GM19324 (cell line): ENCODE results near the gene FBXO8.

Experiments used
- ATAC-seq: cut with Tn5 transposase; IDR thresholded peaks from one replicate; pipeline ENCODE4 v1.9.1; 2021; ENCODE audit warnings: mild to moderate bottlenecking, moderate library complexity; ENCODE audit not compliant: unreplicated experiment, low FRiP score

FBXO8 gene

GRCh38 chr4:174212061-174212460 lies 71.4 kb downstream of the FBXO8 start:
- ATAC-seq, result no peak

- no peak for ATAC-seq
Measured at GRCh38 chr4:174211622-174212044, 71.8 kb downstream of the FBXO8 start.

DNA sequence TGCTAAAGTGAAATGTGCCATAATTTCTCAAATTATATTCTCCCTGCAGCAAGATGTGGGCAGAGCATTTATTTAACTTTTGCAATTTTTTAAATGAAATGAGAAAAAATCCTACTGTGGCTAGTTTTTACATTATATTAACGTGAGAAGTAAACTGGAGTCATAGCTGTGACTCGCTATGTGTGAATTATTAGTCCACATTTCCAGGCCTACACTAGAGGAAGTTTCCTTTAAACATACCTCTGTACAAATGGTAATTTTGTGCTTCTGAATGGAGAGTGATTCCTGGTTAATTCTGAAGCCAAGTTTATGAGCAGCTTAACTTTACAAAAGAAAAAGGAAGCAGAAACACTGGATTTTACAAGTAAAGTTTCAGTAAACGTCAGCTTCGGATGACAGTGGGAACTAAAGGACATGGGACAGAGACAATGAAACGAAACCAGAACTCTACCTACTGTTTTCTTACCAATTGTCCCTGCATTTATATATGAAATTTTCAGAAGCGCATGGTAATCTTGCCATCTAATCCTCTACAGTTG lies 72.4 kb downstream of the FBXO8 start:
- ATAC-seq, result no peak

DNA sequence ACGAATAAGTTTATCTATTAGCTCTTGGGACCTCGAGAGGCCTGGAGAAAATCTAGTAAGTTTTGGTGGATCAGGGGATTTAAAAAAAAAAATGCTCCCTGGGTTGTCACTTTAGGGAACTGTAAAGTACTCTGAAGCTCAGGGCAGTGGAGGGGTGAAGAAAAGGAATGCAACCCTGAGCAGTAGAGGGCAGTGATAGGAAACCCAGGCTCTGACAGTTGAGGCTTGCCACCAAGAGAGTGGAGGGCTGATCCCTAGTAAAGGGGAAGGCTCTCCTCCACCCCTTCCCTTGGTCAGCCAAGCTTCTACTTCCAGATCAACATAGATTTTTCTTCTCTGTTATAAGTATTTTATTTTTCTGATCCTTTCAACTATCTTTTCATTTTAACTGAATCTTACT lies 73.1 kb downstream of the FBXO8 start:
- no peak for ATAC-seq

GRCh38 chr4:174209341-174209740 lies 74.1 kb downstream of the FBXO8 start:
- ATAC-seq, result no peak

- ATAC-seq, result no peak
Measured at GRCh38 chr4:174207367-174207766, 76.1 kb downstream of the FBXO8 start.

GRCh38 chr4:174204164-174204831 lies 79.2 kb downstream of the FBXO8 start:
- no peak for ATAC-seq

DNA sequence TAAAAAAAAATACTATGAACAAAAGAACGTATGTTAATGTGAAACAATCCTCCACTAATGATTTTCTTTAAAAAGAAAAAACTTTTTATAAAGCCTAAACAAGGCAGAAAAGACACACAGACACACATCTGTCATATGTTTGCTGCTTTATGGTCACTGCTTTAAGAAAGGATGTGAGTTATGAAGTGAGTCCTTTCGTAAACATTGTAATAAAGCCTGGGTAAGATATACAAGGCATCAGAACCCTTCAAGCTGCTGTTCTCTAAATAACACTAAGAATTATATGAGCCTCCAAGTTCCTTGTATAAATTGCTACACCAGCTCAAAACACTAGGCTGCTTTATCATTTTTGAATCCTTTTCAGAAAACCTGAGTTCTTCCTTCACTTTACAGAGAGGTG lies 81.6 kb downstream of the FBXO8 start:
- ATAC-seq, result no peak

DNA sequence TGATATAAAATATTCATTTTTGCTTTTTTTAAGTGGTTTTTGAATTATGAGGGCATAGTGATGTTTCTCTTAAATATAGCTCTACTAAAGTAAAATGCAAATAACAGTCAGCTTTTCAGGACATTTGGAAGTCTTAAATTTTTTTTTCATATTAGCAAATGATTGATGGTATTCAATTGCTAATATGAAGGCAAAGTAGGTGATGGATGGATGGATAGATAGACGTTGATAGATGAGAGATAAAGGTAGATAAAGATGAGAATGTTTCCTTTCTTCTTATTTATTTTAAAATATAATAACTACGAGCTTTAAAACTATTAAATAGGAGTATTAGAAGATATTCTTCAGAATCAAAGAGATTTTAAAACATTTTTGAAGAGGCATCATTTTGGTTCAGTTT lies 83.7 kb downstream of the FBXO8 start:
- no peak for ATAC-seq

DNA sequence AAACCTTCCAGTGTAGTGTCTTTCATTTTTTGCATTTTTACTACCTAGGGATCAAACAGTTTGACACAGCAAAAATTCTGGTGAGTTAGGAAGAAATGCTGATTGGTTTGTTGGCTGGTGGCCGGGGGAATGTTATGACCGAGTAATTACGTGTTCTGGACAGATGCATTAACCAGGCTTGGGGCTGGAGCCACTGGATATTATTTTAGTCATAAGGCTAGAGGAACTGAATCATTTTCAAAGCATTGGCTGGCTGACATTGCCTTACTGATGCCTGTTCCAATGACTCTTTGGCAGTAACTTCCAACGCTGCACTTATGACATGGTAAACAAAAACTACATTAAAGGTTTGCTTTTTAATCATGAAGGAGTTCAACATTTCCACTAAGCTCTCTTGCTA lies 84.6 kb downstream of the FBXO8 start:
- no peak for ATAC-seq

- no peak for ATAC-seq
Measured at GRCh38 chr4:174198396-174198795, 85.1 kb downstream of the FBXO8 start.

- no peak for ATAC-seq
Measured at GRCh38 chr4:174193438-174194374, 89.8 kb downstream of the FBXO8 start.

DNA sequence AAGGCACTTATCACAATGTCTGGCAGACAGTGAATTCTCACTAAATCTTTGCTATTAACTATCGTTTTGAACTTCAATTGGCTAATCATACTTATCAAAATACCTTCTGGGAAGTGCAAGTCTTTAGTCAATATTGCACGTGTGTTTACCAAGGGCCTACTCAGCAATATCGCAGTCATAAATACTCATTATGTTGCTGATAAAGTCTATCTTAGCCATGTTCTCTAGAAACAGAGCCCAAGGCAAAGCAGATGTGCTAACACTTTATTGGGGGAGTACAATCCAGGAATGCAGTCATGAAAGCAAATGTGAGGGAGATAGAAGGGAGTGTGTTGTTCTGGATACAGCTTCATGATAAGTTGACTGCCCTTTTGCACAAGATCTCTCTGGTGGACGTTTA lies 90.5 kb downstream of the FBXO8 start:
- ATAC-seq, result no peak

GRCh38 chr4:174190832-174191500 lies 92.5 kb downstream of the FBXO8 start:
- ATAC-seq, result no peak

DNA sequence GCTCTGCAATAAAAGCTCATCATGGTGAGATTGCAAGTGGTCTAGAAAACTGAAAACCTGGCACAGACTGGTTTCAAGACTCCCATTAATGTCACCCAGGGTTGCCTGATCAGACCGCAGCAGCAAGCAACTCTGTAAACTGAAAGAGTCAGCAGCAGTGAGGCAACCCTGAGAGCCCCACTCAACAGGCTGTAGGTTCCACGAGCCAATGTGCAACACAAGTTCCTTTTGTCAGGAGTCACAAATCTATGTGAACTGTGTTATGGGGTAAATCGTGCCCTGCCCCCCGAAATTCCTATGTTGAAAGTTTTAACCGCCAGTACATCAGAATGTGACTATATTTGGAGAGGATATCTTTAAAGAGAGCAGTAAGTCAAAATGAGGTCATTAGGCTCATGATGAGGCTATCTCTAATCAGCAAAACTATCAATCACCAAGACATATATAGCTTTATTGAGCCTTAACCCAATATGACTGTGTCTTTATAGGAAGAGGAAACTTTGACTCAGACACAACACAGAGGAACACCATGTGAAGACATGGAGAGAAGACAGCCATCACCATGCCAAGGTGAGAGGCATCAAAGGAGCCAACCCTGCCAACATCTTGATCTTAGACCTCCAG lies 94.0 kb downstream of the FBXO8 start:
- ATAC-seq, result no peak
